ENCODE data around the gene NUDT3.

GRCh38 chr6:34375833-34376232, 16.6 kb downstream of the NUDT3 start:
- no peak for TF ChIP-seq CTCF (IDR thresholded peaks at IDR 0.05)
- TF ChIP-seq POLR2A (IDR thresholded peaks at IDR 0.05), result no peak
